ENCODE data around the gene CLDN25.
"Not testable (repeated sequence)": the region's sequence is repeated elsewhere in the genome, so short reads cannot be mapped to it uniquely, and the experiment has no call there.

The CLDN25 gene

DNA sequence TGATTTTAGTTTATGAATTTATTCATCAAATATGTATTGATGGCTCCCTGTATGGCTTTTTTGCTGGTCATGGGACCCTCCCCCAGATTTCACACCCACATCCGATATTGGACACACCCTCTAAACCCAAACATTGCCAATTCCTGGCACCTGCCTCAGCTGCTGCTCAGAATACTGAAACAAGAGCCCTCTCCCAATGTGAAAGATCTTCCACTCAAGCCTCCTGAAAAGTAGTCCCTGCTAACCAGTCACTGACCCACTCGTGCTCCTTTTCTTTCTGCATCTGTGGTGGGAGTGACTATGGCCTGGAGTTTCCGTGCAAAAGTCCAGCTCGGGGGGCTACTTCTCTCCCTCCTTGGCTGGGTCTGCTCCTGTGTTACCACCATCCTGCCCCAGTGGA lies at the start of gene CLDN25:
CLDN25 (plus strand) TSS at position 301 of the 400 bp plus-strand sequence; CDS start at position 301, 0 bp downstream.
- no peak for DNase-seq (ENCODE audit: low read depth)

DNA sequence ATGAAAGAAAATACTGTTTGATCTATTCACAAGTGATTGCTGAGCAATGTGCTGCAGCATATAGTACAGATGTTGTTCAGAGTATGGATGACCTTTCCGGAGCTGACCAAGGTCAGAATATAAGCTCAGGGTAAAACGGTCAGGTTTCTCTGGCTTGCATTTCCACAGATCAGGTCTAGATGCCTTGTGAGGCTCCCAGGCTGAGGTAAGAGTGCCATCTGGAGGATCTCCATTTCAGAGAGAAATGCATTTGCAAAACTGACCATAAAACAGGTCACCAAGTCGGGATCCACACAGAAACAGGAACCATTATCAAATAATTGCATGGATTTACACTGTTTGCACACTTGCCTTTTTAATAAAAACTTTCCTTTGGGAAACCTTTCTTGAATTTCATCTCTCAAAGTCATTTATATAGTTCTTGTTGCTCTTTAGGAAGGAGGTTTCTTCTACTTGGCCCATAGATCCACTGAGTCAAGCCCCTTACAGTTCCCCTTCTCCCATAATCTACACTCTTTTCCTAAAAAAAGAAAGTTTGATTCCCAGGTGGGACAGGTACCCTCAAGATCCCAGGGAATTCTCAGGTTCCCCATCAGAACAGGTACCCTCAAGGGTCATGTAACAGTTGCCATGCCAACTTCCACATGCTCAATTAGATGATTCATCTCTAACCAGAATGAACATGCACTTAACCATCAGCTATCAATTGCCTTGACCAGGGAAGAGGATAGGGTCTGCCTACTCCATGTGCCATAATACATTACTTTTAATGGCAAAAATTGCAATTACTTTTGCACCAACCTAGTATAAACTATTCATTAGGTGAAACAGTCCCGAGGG lies 48.5 kb upstream of the CLDN25 start:
- H3K4me3 ChIP-seq (ENCODE audit: low read depth, low read length), result no peak overlapping the region
- DNase-seq (ENCODE audit: low read depth), result peak; percentile 46
- TF ChIP-seq, protein P1, sequence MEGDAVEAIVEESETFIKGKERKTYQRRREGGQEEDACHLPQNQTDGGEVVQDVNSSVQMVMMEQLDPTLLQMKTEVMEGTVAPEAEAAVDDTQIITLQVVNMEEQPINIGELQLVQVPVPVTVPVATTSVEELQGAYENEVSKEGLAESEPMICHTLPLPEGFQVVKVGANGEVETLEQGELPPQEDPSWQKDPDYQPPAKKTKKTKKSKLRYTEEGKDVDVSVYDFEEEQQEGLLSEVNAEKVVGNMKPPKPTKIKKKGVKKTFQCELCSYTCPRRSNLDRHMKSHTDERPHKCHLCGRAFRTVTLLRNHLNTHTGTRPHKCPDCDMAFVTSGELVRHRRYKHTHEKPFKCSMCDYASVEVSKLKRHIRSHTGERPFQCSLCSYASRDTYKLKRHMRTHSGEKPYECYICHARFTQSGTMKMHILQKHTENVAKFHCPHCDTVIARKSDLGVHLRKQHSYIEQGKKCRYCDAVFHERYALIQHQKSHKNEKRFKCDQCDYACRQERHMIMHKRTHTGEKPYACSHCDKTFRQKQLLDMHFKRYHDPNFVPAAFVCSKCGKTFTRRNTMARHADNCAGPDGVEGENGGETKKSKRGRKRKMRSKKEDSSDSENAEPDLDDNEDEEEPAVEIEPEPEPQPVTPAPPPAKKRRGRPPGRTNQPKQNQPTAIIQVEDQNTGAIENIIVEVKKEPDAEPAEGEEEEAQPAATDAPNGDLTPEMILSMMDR (IDR thresholded peaks at IDR 0.05; ENCODE audit: control insufficient read depth, extremely low read depth, insufficient read depth), result peak; percentile 76

More for the DNA sequence above, at the start of gene CLDN25:
- TF ChIP-seq, protein P1 (IDR thresholded peaks at IDR 0.05; ENCODE audit: control insufficient read depth, extremely low read depth, insufficient read depth), result no peak
- H3K4me3 ChIP-seq (ENCODE audit: low read depth, low read length), result no peak within 1 kb of the TSS

DNA sequence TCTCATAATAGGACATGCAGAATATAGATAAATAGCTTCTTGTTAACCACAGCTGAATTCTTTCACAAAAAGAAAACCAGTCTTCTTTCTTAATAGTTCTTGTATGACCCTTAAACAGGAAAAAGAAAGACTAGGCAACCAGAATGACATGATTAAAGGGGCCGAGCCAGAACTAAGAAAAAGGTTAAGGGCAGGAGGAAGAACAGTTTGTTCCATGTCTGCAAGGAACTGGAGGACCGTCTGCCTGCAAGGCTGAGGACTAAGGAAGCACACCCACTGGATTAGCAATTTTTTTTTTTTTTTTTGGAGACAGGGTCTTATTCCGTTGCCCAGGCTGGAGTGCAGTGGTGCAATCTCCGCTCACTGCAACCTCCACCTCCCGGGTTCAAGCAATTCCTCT lies 47.5 kb upstream of the CLDN25 start:
- H3K4me3 ChIP-seq (ENCODE audit: low read depth, low read length), result no peak overlapping the region
- DNase-seq (ENCODE audit: low read depth), result no peak
- TF ChIP-seq, protein P1 (IDR thresholded peaks at IDR 0.05; ENCODE audit: control insufficient read depth, extremely low read depth, insufficient read depth), result no peak

DNA sequence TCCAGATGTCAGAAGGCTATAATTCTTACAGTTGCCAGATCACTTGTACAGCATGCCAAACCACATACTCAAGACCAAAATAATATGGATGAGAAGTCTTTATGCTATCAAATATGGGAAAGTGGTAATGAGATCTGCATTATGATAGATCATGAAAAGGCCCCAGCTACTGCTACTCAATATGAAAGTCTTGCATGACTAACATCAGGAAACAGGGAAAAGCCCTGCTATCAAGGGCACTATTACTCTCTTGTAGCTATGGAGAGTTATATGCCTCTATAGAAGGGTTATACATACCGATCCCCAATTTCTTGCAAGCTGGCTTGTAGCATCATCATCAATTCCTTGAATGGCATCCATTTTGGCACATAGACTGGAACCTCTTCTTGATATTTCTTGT lies 43.3 kb upstream of the CLDN25 start:
- no peak overlapping the region for H3K4me3 ChIP-seq (ENCODE audit: low read depth, low read length)
- TF ChIP-seq, protein P1 (IDR thresholded peaks at IDR 0.05; ENCODE audit: control insufficient read depth, extremely low read depth, insufficient read depth), result no peak
- DNase-seq (ENCODE audit: low read depth), result no peak

DNA sequence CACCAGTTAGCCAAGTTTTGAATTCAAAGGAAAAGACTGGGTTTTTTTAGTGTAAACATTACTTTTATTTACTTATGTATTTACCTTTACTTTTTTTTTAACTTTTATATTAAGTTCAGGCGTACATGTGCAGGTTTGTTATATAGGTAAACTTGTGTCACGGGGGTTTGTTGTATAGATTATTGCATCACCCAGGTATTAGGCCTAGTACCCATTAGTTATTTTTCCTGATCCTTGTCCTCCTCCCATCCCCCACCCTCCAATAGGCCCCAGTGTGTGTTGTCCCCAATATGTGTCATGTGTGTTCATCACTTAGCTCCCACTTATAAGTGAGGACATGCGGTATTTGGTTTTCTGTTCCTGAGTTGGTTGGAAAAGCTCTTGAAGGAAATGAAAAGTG lies 26.7 kb upstream of the CLDN25 start:
- H3K4me3 ChIP-seq (ENCODE audit: low read depth, low read length), result no peak overlapping the region
- TF ChIP-seq, protein P1 (IDR thresholded peaks at IDR 0.05; ENCODE audit: control insufficient read depth, extremely low read depth, insufficient read depth), result no peak
- DNase-seq (ENCODE audit: low read depth), result no peak

DNA sequence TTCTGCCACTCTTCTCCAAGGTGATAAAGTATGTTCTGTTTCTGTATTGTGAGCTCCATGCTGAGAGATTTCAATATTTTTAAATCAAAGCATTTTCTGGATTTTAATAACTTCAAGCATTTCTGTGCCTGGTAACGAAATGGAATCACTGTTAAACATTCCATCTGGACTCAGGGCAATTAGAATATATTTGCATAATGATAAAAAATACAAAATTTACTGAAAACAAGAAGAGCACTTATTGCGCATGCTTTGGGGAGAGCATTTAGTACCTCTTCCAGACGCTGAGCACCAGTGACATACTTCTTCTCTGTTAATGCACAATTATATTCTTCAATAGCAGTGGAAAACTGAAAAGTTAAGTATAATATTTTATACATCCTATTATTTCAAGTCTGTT lies 19.4 kb upstream of the CLDN25 start:
- TF ChIP-seq, protein P1 (IDR thresholded peaks at IDR 0.05; ENCODE audit: control insufficient read depth, extremely low read depth, insufficient read depth), result no peak
- H3K4me3 ChIP-seq (ENCODE audit: low read depth, low read length), result no peak overlapping the region
- DNase-seq (ENCODE audit: low read depth), result no peak

DNA sequence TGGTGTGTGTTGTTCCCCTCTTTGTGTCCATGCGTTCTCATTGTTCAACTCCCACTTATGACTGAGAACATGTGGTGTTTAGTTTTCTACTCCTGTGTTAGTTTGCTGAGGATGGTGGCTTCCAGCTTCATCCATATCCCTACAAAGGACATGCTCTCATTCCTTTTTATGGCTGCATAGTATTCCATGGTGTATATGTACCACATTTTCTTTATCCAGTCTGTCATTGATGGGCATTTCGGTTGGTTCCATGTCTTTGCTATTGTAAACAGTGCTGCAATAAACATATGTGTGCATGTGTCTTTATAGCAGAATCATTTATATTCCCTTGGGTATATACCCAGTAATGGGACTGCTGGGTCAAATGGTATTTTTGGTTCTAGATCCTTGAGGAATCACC lies 16.6 kb upstream of the CLDN25 start:
- DNase-seq (ENCODE audit: low read depth); H3K4me3 ChIP-seq (ENCODE audit: low read depth, low read length): not testable (repeated sequence)

Measured in LNCaP clone FGC (cell line).